MCF 10A (cell line): ENCODE measurements around the gene FRA10AC1. TPM values are rescaled to one million over a fixed set of nuclear protein-coding genes. Genes with fewer than 3 reads are reported as not detected.

Experiments
- BruUV-seq: library from RNA; stranded (reverse); fragments of 400-500 nt; replicated peaks from 2 replicates; lab custom pipeline; 2021; lab: Mats Ljungman, UMichigan
- CTCF ChIA-PET: fragments of 300-600 bp; sonication (Branson Sonifier 250); formaldehyde crosslinking; extraction: SDS; loops from one replicate; lab custom pipeline; 2021; ENCODE audit warnings: antibody characterized with exemption, inconsistent platforms; lab: Yijun Ruan, JAX
- POLR2A ChIA-PET: fragments of 300-600, 350-650 bp; sonication (Branson Sonifier 250); formaldehyde crosslinking; extraction: SDS; loops from one replicate; lab custom pipeline; 2020; ENCODE audit warnings: antibody characterized with exemption, inconsistent platforms; lab: Yijun Ruan, JAX
- DNase-seq: peaks from one replicate; pipeline ENCODE4 v3.0.0-alpha.2; 2018; ENCODE audit not compliant: unreplicated experiment
- H3K27ac Mint-ChIP-seq: one replicate; pipeline ENCODE4 v1.8.0; 2022; ENCODE audit warnings: mild to moderate bottlenecking, low read depth, mixed read lengths; ENCODE audit not compliant: unreplicated experiment
- H3K27me3 Mint-ChIP-seq: one replicate; pipeline ENCODE4 v1.8.0; 2022; ENCODE audit warnings: mixed read lengths; ENCODE audit not compliant: insufficient read depth, unreplicated experiment
- H3K36me3 Mint-ChIP-seq: one replicate; pipeline ENCODE4 v1.8.0; 2022; ENCODE audit warnings: mild to moderate bottlenecking, moderate library complexity, mixed read lengths; ENCODE audit not compliant: insufficient read depth, unreplicated experiment
- H3K4me1 Mint-ChIP-seq: one replicate; pipeline ENCODE4 v1.8.0; 2022; ENCODE audit warnings: mixed read lengths; ENCODE audit not compliant: insufficient read depth, unreplicated experiment
- H3K4me3 Mint-ChIP-seq: one replicate; pipeline ENCODE4 v1.8.0; 2022; ENCODE audit warnings: mild to moderate bottlenecking, moderate library complexity, mixed read lengths; ENCODE audit not compliant: unreplicated experiment
- H3K9me3 Mint-ChIP-seq: one replicate; pipeline ENCODE4 v1.8.0; 2022; ENCODE audit warnings: mixed read lengths; ENCODE audit not compliant: unreplicated experiment
- intact Hi-C: fragments of 100-400 bp; cut with micrococcal nuclease; formaldehyde crosslinking; loops from 2 replicates; pipeline ENCODE4 v1.14.1; 2022
- total RNA-seq: library from RNA; stranded (reverse); gene quantifications from 2 replicates; pipeline ENCODE4 v1.2.3, GENCODE V29; 2022
- TF ChIP-seq, protein P1 (sequence below): fragments of 200-600 bp; IDR thresholded peaks from one replicate; pipeline ENCODE4 v1.8.0; 2022; ENCODE audit warnings: antibody characterized with exemption, mild to moderate bottlenecking; ENCODE audit not compliant: unreplicated experiment

The FRA10AC1 gene
- total RNA-seq, 1 experiment from 2014 or later: 25.1 TPM

DNA sequence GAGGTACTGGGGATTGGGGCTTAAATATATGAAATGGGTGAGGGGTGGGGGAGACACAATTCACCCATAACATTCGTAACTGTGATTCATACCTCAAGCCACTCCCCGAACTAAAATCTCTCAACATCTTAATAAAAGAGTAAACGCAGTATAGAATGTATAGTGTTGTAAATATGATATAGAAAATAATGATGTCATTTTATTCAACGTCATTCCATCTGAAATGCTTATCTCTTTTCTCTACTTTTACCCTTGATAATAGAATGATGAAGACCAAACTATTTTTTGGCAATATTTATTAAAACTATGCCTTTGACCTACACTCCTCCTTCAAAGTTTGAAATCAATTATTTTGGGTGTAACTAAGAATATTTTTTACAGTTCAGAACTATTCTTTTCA is 36.4 kb downstream of the FRA10AC1 start:
- Mint-ChIP-seq H3K4me3 (no peak overlapping the region), H3K36me3 (peaks cover 49% of the 10 kb centered on the region), H3K27me3 (no peaks in the 10 kb centered on the region), H3K9me3 (no peaks in the 10 kb centered on the region), H3K4me1 (no peaks in the 10 kb centered on the region), H3K27ac (no peak overlapping the region)
- TF ChIP-seq, protein P1, sequence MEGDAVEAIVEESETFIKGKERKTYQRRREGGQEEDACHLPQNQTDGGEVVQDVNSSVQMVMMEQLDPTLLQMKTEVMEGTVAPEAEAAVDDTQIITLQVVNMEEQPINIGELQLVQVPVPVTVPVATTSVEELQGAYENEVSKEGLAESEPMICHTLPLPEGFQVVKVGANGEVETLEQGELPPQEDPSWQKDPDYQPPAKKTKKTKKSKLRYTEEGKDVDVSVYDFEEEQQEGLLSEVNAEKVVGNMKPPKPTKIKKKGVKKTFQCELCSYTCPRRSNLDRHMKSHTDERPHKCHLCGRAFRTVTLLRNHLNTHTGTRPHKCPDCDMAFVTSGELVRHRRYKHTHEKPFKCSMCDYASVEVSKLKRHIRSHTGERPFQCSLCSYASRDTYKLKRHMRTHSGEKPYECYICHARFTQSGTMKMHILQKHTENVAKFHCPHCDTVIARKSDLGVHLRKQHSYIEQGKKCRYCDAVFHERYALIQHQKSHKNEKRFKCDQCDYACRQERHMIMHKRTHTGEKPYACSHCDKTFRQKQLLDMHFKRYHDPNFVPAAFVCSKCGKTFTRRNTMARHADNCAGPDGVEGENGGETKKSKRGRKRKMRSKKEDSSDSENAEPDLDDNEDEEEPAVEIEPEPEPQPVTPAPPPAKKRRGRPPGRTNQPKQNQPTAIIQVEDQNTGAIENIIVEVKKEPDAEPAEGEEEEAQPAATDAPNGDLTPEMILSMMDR: no peak
- CTCF ChIA-PET: no interaction called here
- POLR2A ChIA-PET: no interaction called here
- intact Hi-C loops: no loop called here
- no peak for DNase-seq
- BruUV-seq: no TSS peak

DNA sequence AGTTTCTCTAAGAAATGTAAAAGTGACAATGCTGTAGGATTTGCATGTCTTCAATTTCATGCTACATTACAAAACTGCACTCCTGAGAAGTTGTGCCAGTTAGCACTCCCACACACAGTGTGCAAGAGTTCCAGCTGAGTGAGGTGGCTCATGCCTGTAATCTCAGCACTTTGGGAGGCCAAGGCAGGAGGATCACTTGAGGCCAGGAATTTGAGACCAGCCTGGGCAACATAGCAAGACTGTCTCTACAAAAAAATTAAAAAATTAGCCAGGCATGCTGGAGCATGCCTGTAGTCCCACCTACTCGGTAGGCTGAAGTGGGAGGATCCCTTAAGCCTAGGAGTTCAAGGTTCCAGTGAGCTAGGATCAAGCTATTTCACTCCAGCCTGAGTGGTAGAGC is 44.6 kb downstream of the FRA10AC1 start:
- intact Hi-C loops: no loop called here
- no peak overlapping the region for H3K27ac Mint-ChIP-seq
- H3K9me3 Mint-ChIP-seq: no peaks in the 10 kb centered on the region
- peaks cover 10% of the 10 kb centered on the region for H3K4me1 Mint-ChIP-seq
- no peak overlapping the region for H3K4me3 Mint-ChIP-seq
- BruUV-seq: no TSS peak
- H3K36me3 Mint-ChIP-seq: no peaks in the 10 kb centered on the region
- H3K27me3 Mint-ChIP-seq: no peaks in the 10 kb centered on the region
- POLR2A ChIA-PET: no interaction called here
- CTCF ChIA-PET: interaction anchor here (0.6 to 0.8 kb wide), 2 partner anchors 20 to 29 kb away, joined by 3 read pairs; no protein-coding TSS in a partner anchor
- TF ChIP-seq, protein P1: no peak
- DNase-seq: no peak

DNA sequence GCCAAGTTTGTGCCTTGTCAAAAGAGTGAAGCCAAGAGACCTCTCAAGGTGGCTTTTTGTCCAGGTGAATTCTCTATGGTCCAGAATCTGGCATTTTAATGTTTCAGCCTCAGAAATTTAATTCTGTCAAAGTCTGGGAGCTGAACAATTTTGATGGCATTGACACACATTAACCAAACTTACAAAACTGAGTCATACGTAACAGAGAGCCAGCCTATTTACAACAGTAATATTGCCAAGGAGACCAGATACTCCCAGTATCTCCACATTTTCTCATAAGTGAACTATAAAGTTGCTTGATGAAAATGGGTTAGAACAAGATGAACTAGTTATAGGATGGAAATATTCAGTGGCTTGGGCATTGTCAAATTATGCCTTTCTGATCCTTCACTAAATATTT is 46.2 kb downstream of the FRA10AC1 start:
- intact Hi-C loops: no loop called here
- H3K27ac Mint-ChIP-seq: no peak overlapping the region
- ChIA-PET POLR2A (no interaction called here), CTCF (interaction anchor here (0.6 to 1.1 kb wide), 2 partner anchors 101 to 244 kb away, joined by 3 read pairs; no protein-coding TSS in a partner anchor)
- TF ChIP-seq, protein P1: no peak
- H3K36me3 Mint-ChIP-seq: no peaks in the 10 kb centered on the region
- H3K27me3 Mint-ChIP-seq: no peaks in the 10 kb centered on the region
- no peaks in the 10 kb centered on the region for H3K9me3 Mint-ChIP-seq
- DNase-seq: no peak
- BruUV-seq: no TSS peak
- H3K4me1 Mint-ChIP-seq: peaks cover 26% of the 10 kb centered on the region
- H3K4me3 Mint-ChIP-seq: no peak overlapping the region

DNA sequence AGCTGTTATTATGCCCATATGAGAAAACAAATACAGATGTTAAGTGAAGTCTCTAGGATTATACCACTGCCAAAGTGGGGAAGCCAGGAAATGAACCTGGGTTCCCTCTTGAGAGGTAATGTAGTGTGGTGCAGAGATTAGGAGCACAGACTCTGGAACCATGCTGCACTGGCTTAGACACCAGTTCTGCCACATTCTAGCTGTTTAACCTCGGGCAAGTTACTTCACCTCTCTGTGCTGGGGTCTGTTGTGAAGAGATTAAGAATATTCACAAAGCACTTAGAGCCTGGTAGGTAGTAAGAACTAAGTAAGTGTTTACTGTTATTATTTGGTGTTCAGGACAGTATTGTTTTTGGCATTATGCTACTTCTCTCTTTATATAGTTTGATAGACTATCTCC is 48.2 kb downstream of the FRA10AC1 start:
- no TSS peak for BruUV-seq
- Mint-ChIP-seq H3K36me3 (no peaks in the 10 kb centered on the region), H3K9me3 (no peaks in the 10 kb centered on the region), H3K4me1 (peaks cover 28% of the 10 kb centered on the region), H3K27ac (no peak overlapping the region), H3K27me3 (no peaks in the 10 kb centered on the region), H3K4me3 (no peak overlapping the region)
- intact Hi-C loops: no loop called here
- TF ChIP-seq, protein P1: no peak
- DNase-seq: no peak
- CTCF ChIA-PET: interaction anchor here (0.5 to 1.3 kb wide), 5 partner anchors 8 to 218 kb away, joined by 3 to 6 read pairs (median 3); no protein-coding TSS in a partner anchor
- POLR2A ChIA-PET: no interaction called here
